ENCODE data around the gene TEX36. TPM values are rescaled to one million over a fixed set of nuclear protein-coding genes. Genes with fewer than 3 reads are reported as not detected.
"Not testable (repeated sequence)": the region's sequence is repeated elsewhere in the genome, so short reads cannot be mapped to it uniquely, and the experiment has no call there.

The TEX36 gene
- total RNA-seq, 3 donors from 2014 or later (not counting 1 experiment from before 2014, with no cell fraction given) = not detected

- no peaks in the 10 kb centered on the region for H3K4me1 Mint-ChIP-seq
- WGBS (ENCODE audit: insufficient coverage) = 91% methylated on average over 4 of the region's 4 CpGs
- ATAC-seq = no peak
- intact Hi-C loops (cut with micrococcal nuclease) = no loop called here
- Histone ChIP-seq H3K4me3 (ENCODE audit: low read length) (no peak overlapping the region), H3K27me3 (ENCODE audit: control insufficient read depth, insufficient read depth, low read length) (no peaks in the 10 kb centered on the region), H3K27ac (ENCODE audit: low read length) (no peak overlapping the region), H3K4me1 (ENCODE audit: control insufficient read depth, insufficient read depth, low read length) (no peaks in the 10 kb centered on the region), H3K36me3 (ENCODE audit: control insufficient read depth, insufficient read depth, low read length) (no peaks in the 10 kb centered on the region), H3K9me3 (ENCODE audit: control insufficient read depth, insufficient read depth, low read length) (no peaks in the 10 kb centered on the region)
- no peak overlapping the region for H3K27ac Mint-ChIP-seq
- H3K36me3 Mint-ChIP-seq = no peaks in the 10 kb centered on the region
- H3K4me3 Mint-ChIP-seq = no peak overlapping the region
- H3K9me3 Mint-ChIP-seq = no peaks in the 10 kb centered on the region
- peaks cover 9 to 38% of the 10 kb centered on the region in 2 donors for H3K27me3 Mint-ChIP-seq (ENCODE audit: low read depth in 2 of 2)
- no peak for TF ChIP-seq CTCF (IDR thresholded peaks at IDR 0.05)
- DNase-seq = no peak
Observed at GRCh38 chr10:125621052-125621451, 61.9 kb downstream of the TEX36 start.

- no peak for TF ChIP-seq CTCF (IDR thresholded peaks at IDR 0.05)
- Mint-ChIP-seq H3K27ac (no peak overlapping the region), H3K27me3 (ENCODE audit: low read depth in 2 of 2) (peaks cover 8 to 34% of the 10 kb centered on the region in 2 donors), H3K9me3 (no peaks in the 10 kb centered on the region), H3K4me1 (no peaks in the 10 kb centered on the region), H3K4me3 (no peak overlapping the region), H3K36me3 (no peaks in the 10 kb centered on the region)
- ATAC-seq (no peak), DNase-seq (no peak)
- Histone ChIP-seq H3K4me3 (ENCODE audit: low read length) (no peak overlapping the region), H3K27me3 (ENCODE audit: control insufficient read depth, insufficient read depth, low read length) (no peaks in the 10 kb centered on the region), H3K36me3 (ENCODE audit: control insufficient read depth, insufficient read depth, low read length) (no peaks in the 10 kb centered on the region), H3K27ac (ENCODE audit: low read length) (no peak overlapping the region), H3K4me1 (ENCODE audit: control insufficient read depth, insufficient read depth, low read length) (no peaks in the 10 kb centered on the region), H3K9me3 (ENCODE audit: control insufficient read depth, insufficient read depth, low read length) (no peaks in the 10 kb centered on the region)
- intact Hi-C loops (cut with micrococcal nuclease) = no loop called here
- WGBS (ENCODE audit: insufficient coverage) = 75% methylated on average over 1 of the region's 1 CpG
Observed at GRCh38 chr10:125620401-125620800, 62.6 kb downstream of the TEX36 start.

- H3K27me3 ChIP-seq (ENCODE audit: control insufficient read depth, insufficient read depth, low read length); H3K9me3 Mint-ChIP-seq; H3K4me1 ChIP-seq (ENCODE audit: control insufficient read depth, insufficient read depth, low read length); H3K36me3 Mint-ChIP-seq; intact Hi-C loops (cut with micrococcal nuclease); H3K27ac ChIP-seq (ENCODE audit: low read length); H3K4me3 Mint-ChIP-seq; H3K36me3 ChIP-seq (ENCODE audit: control insufficient read depth, insufficient read depth, low read length); ATAC-seq; H3K4me1 Mint-ChIP-seq; H3K27ac Mint-ChIP-seq; H3K4me3 ChIP-seq (ENCODE audit: low read length); H3K9me3 ChIP-seq (ENCODE audit: control insufficient read depth, insufficient read depth, low read length); DNase-seq: not testable (repeated sequence)
- 95% methylated on average over 4 of the region's 8 CpGs for WGBS (ENCODE audit: insufficient coverage)
- H3K27me3 Mint-ChIP-seq (ENCODE audit: low read depth in 2 of 2) = peaks cover 5 to 17% of the 10 kb centered on the region in 2 donors
Observed at GRCh38 chr10:125613062-125613461, 69.9 kb downstream of the TEX36 start.

GRCh38 chr10:125611756-125612155, 71.2 kb downstream of the TEX36 start:
- intact Hi-C loops (cut with micrococcal nuclease) = no loop called here
- H3K9me3 ChIP-seq (ENCODE audit: control insufficient read depth, insufficient read depth, low read length) = no peaks in the 10 kb centered on the region
- H3K36me3 ChIP-seq (ENCODE audit: control insufficient read depth, insufficient read depth, low read length) = no peaks in the 10 kb centered on the region
- H3K27ac ChIP-seq (ENCODE audit: low read length) = no peak overlapping the region
- DNase-seq = no peak
- Mint-ChIP-seq H3K9me3 (no peaks in the 10 kb centered on the region), H3K27ac (no peak overlapping the region), H3K4me1 (no peaks in the 10 kb centered on the region), H3K27me3 (ENCODE audit: low read depth in 2 of 2) (peaks cover 9 to 27% of the 10 kb centered on the region in 2 donors), H3K4me3 (no peak overlapping the region), H3K36me3 (no peaks in the 10 kb centered on the region)
- TF ChIP-seq CTCF (IDR thresholded peaks at IDR 0.05) = no peak
- H3K4me1 ChIP-seq (ENCODE audit: control insufficient read depth, insufficient read depth, low read length) = no peaks in the 10 kb centered on the region
- WGBS (ENCODE audit: insufficient coverage) = 83% methylated on average over 1 of the region's 1 CpG
- no peak for ATAC-seq
- H3K27me3 ChIP-seq (ENCODE audit: control insufficient read depth, insufficient read depth, low read length) = no peaks in the 10 kb centered on the region
- no peak overlapping the region for H3K4me3 ChIP-seq (ENCODE audit: low read length)
